IMR-90 (cell line): Measurements from ENCODE around the gene GCNT2. TPM values are rescaled to one million over a fixed set of nuclear protein-coding genes. Genes with fewer than 3 reads are reported as not detected.

Experiments
- ATAC-seq: fragments of 200-7000 bp; cut with Tn5 transposase; 2 replicates; pipeline ENCODE4 v1.9.1; 2020; ENCODE audit warnings: low read depth, mild to moderate bottlenecking, moderate library complexity
- BruUV-seq: library from RNA; stranded (reverse); fragments of 400-500 nt; replicated peaks from 2 replicates; lab custom pipeline; 2021; lab: Mats Ljungman, UMichigan
- CTCF ChIA-PET: fragments of 300-600 bp; formaldehyde crosslinking; extraction: SDS; loops from one replicate; lab custom pipeline; 2021; ENCODE audit warnings: antibody characterized with exemption; lab: Yijun Ruan, JAX
- POLR2A ChIA-PET: fragments of 300-600 bp; sonication (Branson Sonifier 250); formaldehyde crosslinking; loops from one replicate; lab custom pipeline; 2022; ENCODE audit warnings: antibody characterized with exemption; ENCODE audit not compliant: unreplicated experiment; lab: Charles Lee
- DNase-seq: peaks from one replicate; pipeline ENCODE4 v3.0.0; 2013
- H2AFZ ChIP-seq: replicated peaks from 2 replicates; pipeline ENCODE3; 2013; ENCODE audit warnings: low read length, mild to moderate bottlenecking; ENCODE audit not compliant: poor library complexity
- H2AK5ac ChIP-seq: 2 replicates; pipeline ENCODE4 v1.6.1; 2013; ENCODE audit warnings: low read depth, low read length, inconsistent platforms
- H2AK9ac ChIP-seq: replicated peaks from 2 replicates; pipeline ENCODE3; 2013; ENCODE audit warnings: mild to moderate bottlenecking, low read depth, low read length, moderate library complexity; ENCODE audit not compliant: poor library complexity
- H2BK120ac ChIP-seq: 2 replicates; pipeline ENCODE4 v1.6.1; 2013; ENCODE audit warnings: low read depth, low read length, inconsistent platforms
- H2BK15ac ChIP-seq: 3 replicates; pipeline ENCODE4 v1.6.1; 2013; ENCODE audit warnings: low read depth, low read length, inconsistent platforms
- H2BK20ac ChIP-seq: 2 replicates; pipeline ENCODE4 v1.6.1; 2013; ENCODE audit warnings: low read depth, mild to moderate bottlenecking, inconsistent platforms, low read length, moderate library complexity
- H2BK5ac ChIP-seq: 2 replicates; pipeline ENCODE4 v1.6.1; 2013; ENCODE audit warnings: mild to moderate bottlenecking, low read depth, low read length, inconsistent platforms; ENCODE audit not compliant: poor library complexity, severe bottlenecking
- H3K14ac ChIP-seq: replicated peaks from 2 replicates; pipeline ENCODE4 v1.6.1; 2013; ENCODE audit warnings: low read depth, low read length, inconsistent platforms
- H3K18ac ChIP-seq: 2 replicates; pipeline ENCODE4 v1.6.1; 2013; ENCODE audit warnings: low read depth, low read length, control low read depth
- H3K23ac ChIP-seq: 2 replicates; pipeline ENCODE4 v1.6.1; 2013; ENCODE audit warnings: low read depth, low read length, inconsistent platforms
- H3K27ac ChIP-seq: 2 replicates; pipeline ENCODE4 v1.5.1; 2013; ENCODE audit warnings: mild to moderate bottlenecking, control low read depth, low read length; ENCODE audit not compliant: insufficient read depth
- H3K27me3 ChIP-seq: 2 replicates; pipeline ENCODE4 v1.6.1; 2013; ENCODE audit warnings: low read length; ENCODE audit not compliant: control insufficient read depth, insufficient read depth
- H3K36me3 ChIP-seq: 2 replicates; pipeline ENCODE4 v1.6.1; 2013; ENCODE audit warnings: low read length, mixed read lengths; ENCODE audit not compliant: control insufficient read depth, insufficient read depth
- H3K4ac ChIP-seq: 2 replicates; pipeline ENCODE4 v1.6.1; 2013; ENCODE audit warnings: low read depth, low read length, inconsistent platforms
- H3K4me1 ChIP-seq: 2 replicates; pipeline ENCODE4 v1.6.1; 2013; ENCODE audit warnings: low read length, mixed read lengths; ENCODE audit not compliant: control insufficient read depth, insufficient read depth
- H3K4me2 ChIP-seq: 2 replicates; pipeline ENCODE4 v1.6.1; 2013; ENCODE audit warnings: low read depth, mild to moderate bottlenecking, control low read depth, low read length, moderate library complexity
- H3K4me3 ChIP-seq: 2 replicates; pipeline ENCODE4 v1.5.1; 2013; ENCODE audit warnings: low read depth, mild to moderate bottlenecking, control low read depth, low read length, moderate library complexity; ENCODE audit not compliant: insufficient read depth
- H3K56ac ChIP-seq: 2 replicates; pipeline ENCODE4 v1.6.1; 2013; ENCODE audit warnings: low read length, inconsistent platforms; ENCODE audit not compliant: insufficient read depth; ENCODE audit errors: extremely low read depth
- H3K79me1 ChIP-seq, 2 experiments: 2 replicates each; pipeline ENCODE4 v1.6.1; 2013; ENCODE audit warnings: low read length in 2 of 2, inconsistent platforms in 1 of 2, low read depth in 1 of 2
- H3K9ac ChIP-seq: 2 replicates; pipeline ENCODE4 v1.6.1; 2013; ENCODE audit warnings: low read depth, low read length, control low read depth
- H3K9me1 ChIP-seq: 2 replicates; pipeline ENCODE4 v1.6.1; 2013; ENCODE audit warnings: low read length, inconsistent platforms; ENCODE audit not compliant: insufficient read depth
- H3K9me3 ChIP-seq: 2 replicates; pipeline ENCODE4 v1.6.1; 2013; ENCODE audit warnings: low read length; ENCODE audit not compliant: control insufficient read depth, insufficient read depth
- H4K20me1 ChIP-seq: 2 replicates; pipeline ENCODE4 v1.6.1; 2013; ENCODE audit warnings: low read length, inconsistent platforms; ENCODE audit not compliant: insufficient read depth
- H4K5ac ChIP-seq: 2 replicates; pipeline ENCODE4 v1.6.1; 2013; ENCODE audit warnings: mild to moderate bottlenecking, low read depth, low read length, control low read depth
- H4K8ac ChIP-seq, 2 experiments: 2 replicates each; pipeline ENCODE4 v1.6.1; 2013; ENCODE audit warnings: low read depth in 2 of 2, low read length in 2 of 2, control low read depth in 1 of 2, inconsistent platforms in 1 of 2
- H4K91ac ChIP-seq: 2 replicates; pipeline ENCODE4 v1.6.1; 2013; ENCODE audit warnings: low read depth, low read length, inconsistent platforms; ENCODE audit not compliant: insufficient read depth
- BHLHE40 ChIP-seq: fragments of 150-350 bp; IDR thresholded peaks from 2 replicates; pipeline ENCODE4 v1.6.1; 2016; ENCODE audit warnings: mild to moderate bottlenecking, low read depth, low read length
- CEBPB ChIP-seq: IDR thresholded peaks from 2 replicates; pipeline ENCODE4 v1.6.1; 2012; ENCODE audit warnings: low read depth, low read length, improper control_type of control experiment
- CHD1 ChIP-seq: IDR thresholded peaks from 2 replicates; pipeline ENCODE4 v1.6.1; 2012; ENCODE audit warnings: low read depth, low read length, improper control_type of control experiment
- FOS ChIP-seq: fragments of 150-350 bp; IDR thresholded peaks from 2 replicates; pipeline ENCODE4 v1.6.1; 2016; ENCODE audit warnings: low read depth, low read length
- MAZ ChIP-seq: IDR thresholded peaks from 2 replicates; pipeline ENCODE4 v1.6.1; 2012; ENCODE audit warnings: low read depth, mild to moderate bottlenecking, low read length, improper control_type of control experiment, moderate library complexity, borderline replicate concordance
- MXI1 ChIP-seq: IDR thresholded peaks from 2 replicates; pipeline ENCODE4 v1.6.1; 2012; ENCODE audit warnings: low read depth, mild to moderate bottlenecking, low read length, moderate library complexity, borderline replicate concordance
- RCOR1 ChIP-seq: IDR thresholded peaks from 2 replicates; pipeline ENCODE4 v1.6.1; 2012; ENCODE audit warnings: mild to moderate bottlenecking, low read length, improper control_type of control experiment; ENCODE audit not compliant: insufficient replicate concordance
- SMC3 ChIP-seq: fragments of 150-350 bp; IDR thresholded peaks from 2 replicates; pipeline ENCODE4 v1.6.1; 2016; ENCODE audit warnings: low read depth, mild to moderate bottlenecking, antibody characterized with exemption, low read length, moderate library complexity
- WGBS, 2 experiments: methylation state at CpG; one replicate each; pipeline versions ENCODE4 v1.1.5 to v1.1.7; 2013; ENCODE audit warnings: missing lambda C conversion rate in 2 of 2; ENCODE audit not compliant: insufficient read length in 1 of 2; ENCODE audit errors: extremely low coverage in 2 of 2; 5-methylcytosine and 5-hydroxymethylcytosine counted together
- dilution Hi-C: fragments of 300-500 bp; cut with HindIII; formaldehyde crosslinking; loops from one replicate; pipeline ENCODE4 v1.14.3; 2018; ENCODE audit warnings: low sequenced_read_pairs; ENCODE audit not compliant: unreplicated experiment
- in situ Hi-C: fragments of 300-500 bp; cut with MboI; formaldehyde crosslinking; loops from 3 replicates; pipeline ENCODE4 v1.14.3; 2019; ENCODE audit warnings: low sequenced_read_pairs, inconsistent platforms, mixed read lengths
- intact Hi-C: fragments of 100-400 bp; cut with micrococcal nuclease; formaldehyde crosslinking; loops from 2 replicates; pipeline ENCODE4 v1.10.0; 2022
- polyA plus RNA-seq, 3 experiments: library from polyadenylated mRNA; depleted of rRNA; stranded (reverse); fragments of >200 nt; gene quantifications; 2 replicates each; pipeline ENCODE4 v1.2.3, GENCODE V29; 2012; ENCODE audit warnings: low replicate concordance in 1 of 3
- total RNA-seq: library from RNA; depleted of rRNA; stranded (reverse); fragments of >200 nt; gene quantifications from 2 replicates; pipeline ENCODE4 v1.2.3, GENCODE V29; 2012

GCNT2 gene
- total and polyA plus RNA-seq, 2 of the 4 experiments (the other 2 are of a cell fraction) = 0.34 to 0.90 TPM

GRCh38 chr6:10576226-10576625, 55.1 kb downstream of the GCNT2 start:
- no TSS peak for BruUV-seq
- Histone ChIP-seq H3K9ac (no peak overlapping the region), H2BK15ac (no peak overlapping the region), H2AK9ac (no peak overlapping the region), H3K18ac (no peak overlapping the region), H3K9me3 (no peaks in the 10 kb centered on the region), H2BK120ac (no peak overlapping the region), H3K4me2 (no peak overlapping the region), H3K9me1 (no peaks in the 10 kb centered on the region), H2AK5ac (no peak overlapping the region), H3K14ac (no peak overlapping the region), H2BK5ac (no peak overlapping the region), H3K79me1 (no peaks in the 10 kb centered on the region), H3K4ac (no peak overlapping the region), H4K20me1 (no peaks in the 10 kb centered on the region), H4K8ac (no peak overlapping the region), H4K5ac (no peak overlapping the region), H3K23ac (no peak overlapping the region), H3K36me3 (no peaks in the 10 kb centered on the region), H3K4me3 (no peak overlapping the region), H3K27ac (no peak overlapping the region), H3K56ac (no peak overlapping the region), H4K91ac (no peak overlapping the region), H3K4me1 (no peaks in the 10 kb centered on the region), H2BK20ac (no peak overlapping the region), H2AFZ (no peak overlapping the region), H3K27me3 (no peaks in the 10 kb centered on the region; the same call in 1 of the 2 replicates)
- intact Hi-C loops = no loop called here
- no peak for TF ChIP-seq FOS
- no peak for TF ChIP-seq MAZ
- TF ChIP-seq BHLHE40 = no peak
- TF ChIP-seq CEBPB = no peak
- no peak for TF ChIP-seq RCOR1
- no peak for TF ChIP-seq CHD1
- TF ChIP-seq MXI1 = no peak
- no peak for TF ChIP-seq SMC3
- ChIA-PET CTCF (interaction anchor here (0.6 kb wide), 1 partner anchor 97 kb away, joined by 3 read pairs; no protein-coding TSS in a partner anchor), POLR2A (no interaction called here)
- dilution Hi-C loops = no loop called here
- no CpG with 5 or more reads among the region's 4 CpGs for WGBS, 2 experiments
- in situ Hi-C loops = no loop called here
- DNase-seq (no peak), ATAC-seq (no peak)
